GM18507 (cell line): ENCODE measurements around the gene HOXA3.

Experiments used
- DNase-seq: peaks from one replicate; pipeline ENCODE4 v3.0.0; 2011; ENCODE audit warnings: low read depth; ENCODE audit not compliant: insufficient read length; ENCODE audit errors: extremely low spot score
- FAIRE-seq: peaks from 2 replicates; lab custom pipeline; 2011; peaks lifted over from hg19 to GRCh38; lab: Jason Lieb, UNC

HOXA3 gene

DNA sequence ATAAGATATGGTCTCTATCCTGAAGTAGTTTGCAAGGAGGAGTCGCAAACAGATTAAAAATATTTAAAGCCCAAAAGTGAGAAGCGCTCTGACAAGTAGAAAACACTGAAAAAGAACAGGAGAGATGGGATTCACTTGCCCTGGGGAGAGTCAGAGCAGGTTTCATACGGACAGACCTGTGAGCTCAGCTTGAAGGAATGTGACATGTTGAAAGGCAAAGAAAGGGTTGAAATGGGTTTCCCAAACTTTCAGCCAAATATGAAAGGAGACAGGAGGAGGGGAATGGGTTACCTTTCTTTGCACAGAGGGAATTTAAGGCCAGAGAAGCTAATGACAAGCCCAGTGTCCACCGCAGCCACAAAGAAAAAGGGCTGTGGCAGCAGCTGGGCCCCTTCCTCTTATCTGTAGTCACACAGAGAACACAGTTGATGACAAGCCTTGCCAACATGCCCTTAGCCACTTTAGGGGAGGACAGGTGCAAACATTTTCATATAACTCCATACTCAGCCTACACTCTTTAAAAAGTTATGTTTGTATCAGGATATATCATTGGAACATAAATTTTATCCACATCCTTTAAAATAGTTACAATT is 71.4 kb downstream of the HOXA3 start:
- FAIRE-seq = no peak
- DNase-seq = no peak

DNA sequence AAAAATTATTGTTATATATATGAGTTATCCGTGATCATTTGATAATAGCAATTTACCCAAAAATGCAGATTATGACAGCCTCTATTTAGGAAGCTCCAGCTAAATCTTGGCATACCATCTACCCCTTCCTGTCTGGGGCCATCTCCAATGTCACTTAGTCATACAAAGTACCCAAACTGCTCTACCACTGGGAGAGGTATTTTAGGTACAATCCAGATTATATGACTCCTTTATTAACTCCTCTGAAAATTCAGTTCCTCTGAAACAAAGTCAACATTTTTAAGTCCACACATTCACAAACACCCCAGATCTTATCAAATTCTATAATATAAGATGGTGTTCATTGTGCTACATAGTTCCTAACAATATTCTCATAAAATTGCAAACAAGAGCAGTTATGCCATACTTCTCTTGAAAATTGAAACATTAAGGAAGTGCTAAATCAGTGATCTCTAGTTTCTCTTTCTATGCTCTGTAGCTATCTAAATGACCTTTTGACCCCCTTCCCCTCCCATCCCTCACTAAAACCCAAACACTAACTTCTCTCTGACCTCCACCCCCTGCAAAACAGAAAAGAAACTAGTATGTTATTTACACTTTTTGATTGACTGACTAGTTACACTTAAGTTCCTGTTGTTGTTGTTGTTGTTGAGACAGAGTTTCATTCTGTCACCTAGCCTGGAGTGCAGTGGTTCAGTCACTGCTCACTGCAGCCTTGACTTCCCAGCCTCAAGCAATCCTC is 73.0 kb downstream of the HOXA3 start:
- FAIRE-seq (peak; percentile 68), DNase-seq (no peak)

DNA sequence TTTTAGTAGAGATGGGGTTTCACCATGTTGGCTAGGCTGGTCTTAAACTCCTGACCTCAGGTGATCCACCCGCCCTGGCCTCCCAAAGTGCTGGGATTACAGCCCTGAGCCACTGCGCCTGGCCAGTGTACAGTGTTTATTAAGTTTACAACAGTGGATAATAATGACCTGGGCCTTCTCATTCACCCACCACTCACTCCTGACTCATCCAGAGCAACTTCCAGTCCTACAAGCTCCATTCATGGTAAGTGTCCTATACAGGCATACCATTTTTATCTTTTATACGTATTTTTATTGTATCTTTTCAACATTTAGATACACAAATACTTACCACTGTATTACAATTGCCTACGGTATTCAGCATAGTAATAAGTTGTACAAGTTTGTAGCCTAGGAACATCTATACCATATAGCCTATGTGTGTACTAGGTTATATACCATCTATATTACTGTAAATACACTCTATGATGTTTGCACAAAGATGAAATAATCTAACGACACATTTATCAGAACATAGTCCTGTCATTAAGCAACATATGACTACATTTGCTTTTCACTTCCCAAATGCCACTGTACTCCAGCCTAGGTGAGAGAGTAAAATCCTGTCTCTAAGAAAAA is 73.7 kb downstream of the HOXA3 start:
- FAIRE-seq = no peak

DNA sequence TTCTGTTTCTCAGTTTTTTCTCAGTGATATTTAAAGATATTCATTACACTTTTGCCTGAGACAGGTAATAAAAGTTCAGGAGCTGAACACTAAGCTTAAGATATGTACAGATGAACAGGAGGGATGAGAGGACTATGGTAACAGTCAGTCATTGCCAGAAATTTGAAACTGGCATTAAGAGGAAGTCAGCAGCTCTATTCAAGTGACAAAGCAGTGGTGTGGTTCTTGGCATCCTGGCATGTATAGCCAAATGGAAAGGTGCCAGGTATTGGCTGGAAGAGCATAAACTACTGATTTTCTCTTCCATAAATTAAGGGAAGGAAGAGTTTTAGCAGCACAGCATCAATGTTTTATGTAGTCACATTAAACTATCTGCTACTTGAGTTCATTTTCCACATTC is 79.3 kb downstream of the HOXA3 start:
- DNase-seq = no peak
- no peak for FAIRE-seq

More for the DNA sequence above, 73.7 kb downstream of the HOXA3 start:
- no peak for DNase-seq

DNA sequence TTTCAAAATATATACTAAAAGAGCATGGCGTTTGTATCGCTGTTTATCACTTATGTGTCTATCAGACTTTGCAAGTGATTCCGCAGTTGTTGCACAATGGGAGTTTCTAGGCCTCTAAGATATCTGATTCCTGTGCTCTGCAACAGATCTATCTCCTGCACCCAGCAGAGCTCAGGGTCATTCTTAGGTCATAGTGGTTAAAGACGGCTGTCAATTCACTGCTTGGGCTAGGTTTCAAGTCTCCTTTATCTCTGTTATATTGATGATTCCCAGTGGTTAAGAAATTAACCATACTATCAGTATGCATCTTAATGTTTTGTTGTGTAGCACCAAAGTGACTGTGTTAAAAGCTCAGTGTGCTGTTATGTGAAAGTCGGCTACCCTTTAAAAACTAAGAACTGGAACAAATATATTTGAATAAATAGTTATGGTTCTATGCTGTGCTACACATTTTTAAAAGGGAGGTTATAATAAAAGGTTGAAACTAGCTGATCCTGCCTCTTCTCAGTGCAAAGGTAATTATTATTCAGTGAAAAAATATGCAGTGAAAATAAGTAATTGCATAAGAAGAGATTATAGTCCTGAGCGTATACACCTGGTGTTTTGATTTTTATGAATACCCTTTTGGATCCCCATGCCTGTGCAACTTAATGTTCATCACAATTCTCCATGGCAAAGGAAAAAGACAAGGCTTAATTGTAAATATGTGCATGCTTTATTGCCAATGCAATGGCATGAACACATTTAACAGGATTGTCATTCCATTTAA is 80.6 kb downstream of the HOXA3 start:
- peak; percentile 33 for FAIRE-seq
- no peak for DNase-seq

DNA sequence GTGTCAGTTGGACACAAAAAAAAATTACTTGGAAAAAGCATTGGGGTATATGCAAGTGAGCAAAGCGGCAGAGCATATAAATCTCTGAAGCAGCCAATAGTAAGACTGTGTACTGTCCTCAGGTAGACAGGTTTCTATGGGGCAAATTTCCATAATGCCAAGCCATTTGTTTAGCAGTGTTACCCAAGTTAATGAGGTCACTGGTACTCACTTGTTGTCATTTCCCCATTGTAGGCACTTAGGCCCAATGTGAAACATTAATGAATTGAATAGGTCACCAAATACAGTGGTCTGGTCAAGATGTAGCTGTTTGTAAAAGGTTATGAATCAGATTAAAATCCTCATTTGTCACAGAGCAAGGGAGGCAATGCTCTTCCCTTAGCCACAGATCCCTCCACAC is 84.1 kb downstream of the HOXA3 start:
- FAIRE-seq (no peak), DNase-seq (no peak)

DNA sequence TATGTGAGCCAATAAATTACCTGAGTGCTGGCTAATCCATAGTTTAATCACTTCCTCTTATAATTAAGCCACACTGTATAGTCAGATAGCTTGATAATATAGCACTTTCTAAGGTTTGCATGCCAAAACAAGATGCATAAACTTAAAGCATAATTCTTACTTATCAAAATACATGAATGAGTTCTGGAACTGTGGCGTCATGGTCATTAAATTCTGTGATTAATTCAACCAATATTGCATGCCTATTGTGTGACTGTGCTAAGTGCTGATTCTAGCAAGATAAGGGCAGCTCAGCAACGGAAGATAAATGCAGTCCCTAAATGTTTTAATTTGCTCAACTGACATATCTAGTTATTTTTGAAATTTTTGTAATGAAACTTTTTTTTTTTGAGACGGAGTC is 86.2 kb downstream of the HOXA3 start:
- FAIRE-seq (no peak), DNase-seq (no peak)

DNA sequence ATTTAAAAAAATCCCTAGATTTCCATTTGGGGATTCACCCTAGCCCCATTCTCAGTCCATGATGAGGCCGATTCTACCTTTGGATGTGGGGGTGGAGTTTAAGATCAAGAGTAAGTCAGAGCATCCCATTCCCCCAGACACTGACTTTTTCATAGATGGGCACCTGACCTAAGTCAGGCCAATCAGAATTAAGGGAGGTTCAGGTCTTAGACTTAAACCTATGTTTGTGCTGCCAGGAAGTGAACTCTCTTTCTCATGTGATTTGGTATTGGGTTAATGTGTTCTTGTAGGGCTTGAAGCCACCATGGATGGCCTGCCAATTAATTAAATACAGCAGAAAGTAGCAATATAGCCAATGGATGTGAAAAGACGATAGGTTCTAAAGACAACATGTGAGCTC is 86.7 kb downstream of the HOXA3 start:
- no peak for FAIRE-seq
- no peak for DNase-seq

DNA sequence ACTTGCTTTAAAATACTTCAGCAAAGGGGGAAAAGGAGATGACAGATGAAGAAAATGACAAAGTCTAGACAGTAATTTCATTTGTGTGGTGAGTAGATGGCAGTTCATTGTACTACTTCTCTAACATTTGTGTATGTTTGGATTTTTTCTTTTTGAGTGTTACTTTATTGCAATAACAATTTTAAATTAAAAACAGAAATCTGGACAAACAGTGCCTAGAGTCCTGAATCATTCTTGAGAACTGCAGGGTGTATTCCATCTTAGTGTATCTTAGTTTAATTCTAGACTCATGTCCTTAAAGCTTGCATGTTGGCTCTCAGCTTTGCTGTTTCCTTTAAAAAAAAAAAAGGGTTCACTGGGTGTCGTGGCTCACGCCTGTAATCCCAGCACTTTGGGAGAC is 87.7 kb downstream of the HOXA3 start:
- DNase-seq (no peak), FAIRE-seq (no peak)

DNA sequence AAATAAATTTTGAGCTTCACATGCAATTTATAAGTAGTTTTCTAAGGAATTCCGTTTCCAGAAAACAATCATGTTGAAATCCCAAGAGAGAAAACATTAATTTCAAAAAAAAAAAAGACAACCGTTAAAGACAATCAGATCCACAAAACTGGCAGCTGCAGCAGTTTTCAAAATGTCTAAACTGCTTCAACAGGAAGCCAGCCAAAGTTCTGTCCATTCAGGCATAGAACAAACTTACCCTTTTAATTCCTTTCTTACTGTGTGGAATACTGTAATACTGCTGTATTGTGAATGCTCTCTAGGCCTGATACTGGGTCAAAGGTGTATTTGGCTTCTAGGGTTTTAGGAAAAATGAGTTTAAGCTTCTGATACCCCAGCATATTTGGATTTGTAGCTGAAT is 88.2 kb downstream of the HOXA3 start:
- FAIRE-seq (no peak), DNase-seq (no peak)

DNA sequence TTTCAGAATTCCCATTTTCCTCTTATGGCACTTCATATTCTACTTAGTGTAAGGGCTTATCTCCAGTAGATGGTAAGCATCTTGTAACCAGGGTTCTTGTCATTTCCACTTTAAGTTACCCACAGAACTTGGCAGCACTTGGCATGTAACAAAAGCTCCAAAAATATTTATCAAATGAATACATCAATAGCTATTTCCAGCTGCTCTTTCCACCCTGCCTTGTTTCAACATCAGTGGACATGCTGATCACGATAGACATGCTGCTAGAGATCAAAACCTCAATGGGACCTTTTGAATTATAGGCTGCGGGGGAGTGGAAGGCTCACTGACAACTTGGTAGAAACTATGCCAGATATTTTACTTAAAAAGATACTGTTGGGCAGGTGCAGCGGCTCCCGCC is 89.4 kb downstream of the HOXA3 start:
- no peak for FAIRE-seq
- no peak for DNase-seq
